UCSD-AML1 (cell line): ENCODE data around the gene HK1.
A peak's percentile ranks its signal among the peaks of the same experiment; 100 is the strongest.
"Not testable (repeated sequence)": the region's sequence is repeated elsewhere in the genome, so short reads cannot be mapped to it uniquely, and the experiment has no call there.

ENCODE experiments used
- DNase-seq: peaks from one replicate; lab custom pipeline; 2025; ENCODE audit not compliant: unreplicated experiment; lab: John Stamatoyannopoulos, UW

The HK1 gene

GRCh38 chr10:69446650-69447151, 168.4 kb downstream of the HK1 start:
- no peak for DNase-seq

GRCh38 chr10:69449841-69450240, 171.5 kb downstream of the HK1 start:
- peak; percentile 57 for DNase-seq

DNA sequence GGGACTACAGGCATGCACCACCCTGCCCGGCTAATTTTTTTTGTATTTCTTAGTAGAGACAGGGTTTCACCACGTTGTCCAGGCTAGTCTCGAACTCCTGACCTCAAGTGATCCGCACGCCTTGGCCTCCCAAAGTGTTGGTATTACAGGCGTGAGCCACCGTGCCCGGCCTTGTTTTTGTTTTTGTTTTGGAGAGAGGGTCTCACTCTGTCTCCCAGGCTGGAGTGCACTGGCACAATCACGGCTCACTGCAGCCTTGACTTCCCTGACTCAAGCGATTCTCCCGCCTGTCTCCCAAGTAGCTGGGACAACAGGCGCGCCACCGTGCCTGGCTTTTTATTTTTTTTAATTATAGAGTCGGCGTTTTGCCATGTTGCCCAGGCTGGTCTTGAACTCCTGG, 172.1 kb downstream of the HK1 start:
- DNase-seq, result not testable (repeated sequence)

DNA sequence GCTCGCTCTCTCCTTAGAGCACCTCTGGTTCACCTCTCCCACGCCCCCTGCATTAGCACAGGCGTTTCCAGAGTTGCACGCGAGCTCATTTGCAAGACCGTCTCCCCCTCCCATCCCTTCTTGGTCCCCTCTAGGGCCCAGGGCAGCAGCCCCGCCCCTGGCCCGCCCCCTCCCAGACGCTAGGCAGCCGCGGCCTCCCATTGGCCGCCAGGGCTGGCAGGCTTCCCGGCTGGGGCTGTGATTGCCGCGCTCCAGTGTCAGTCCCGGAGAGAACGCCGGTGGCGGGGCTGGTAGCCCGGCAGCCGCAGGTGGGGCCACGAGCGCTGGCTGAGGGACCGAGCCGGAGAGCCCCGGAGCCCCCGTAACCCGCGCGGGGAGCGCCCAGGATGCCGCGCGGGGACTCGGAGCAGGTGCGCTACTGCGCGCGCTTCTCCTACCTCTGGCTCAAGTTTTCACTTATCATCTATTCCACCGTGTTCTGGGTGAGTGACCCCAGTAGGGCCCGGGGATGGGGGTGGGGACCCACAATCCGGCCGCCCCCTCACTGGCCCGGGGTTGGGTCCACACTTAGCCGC, 173.0 kb downstream of the HK1 start, which contains the start of gene TSPAN15:
TSS of gene TSPAN15 (plus strand) at position 257 of the 575 bp plus-strand sequence. CDS start at position 387, 130 bp downstream.
- DNase-seq, result peak; percentile 89
